HG02759 (cell line): ENCODE measurements around the gene OR2AE1.
"Not testable (repeated sequence)": the region's sequence is repeated elsewhere in the genome, so short reads cannot be mapped to it uniquely, and the experiment has no call there.

Experiments used
- ATAC-seq: cut with Tn5 transposase; IDR thresholded peaks from one replicate; pipeline ENCODE4 v1.9.1; 2021; ENCODE audit warnings: mild to moderate bottlenecking, moderate library complexity; ENCODE audit not compliant: unreplicated experiment

OR2AE1 gene

GRCh38 chr7:99876933-99877332 is at the start of gene OR2AE1:
Gene OR2AE1, minus strand, starts transcription at chr7:99877033. Its CDS starts 0 bp downstream, at chr7:99877033.
- no peak for ATAC-seq

GRCh38 chr7:99926321-99926720 is 49.5 kb upstream of the OR2AE1 start:
- no peak for ATAC-seq

- ATAC-seq: no peak
Observed at GRCh38 chr7:99923200-99923599, 46.4 kb upstream of the OR2AE1 start.

- no peak for ATAC-seq
Observed at GRCh38 chr7:99920149-99920548, 43.3 kb upstream of the OR2AE1 start.

GRCh38 chr7:99919814-99920112 is 42.9 kb upstream of the OR2AE1 start:
- ATAC-seq: no peak

GRCh38 chr7:99918959-99919813 is 42.4 kb upstream of the OR2AE1 start, which contains the start of gene TRIM4:
Gene TRIM4, minus strand, starts transcription at chr7:99919530. Its CDS starts 129 bp downstream, at chr7:99919401.
- peak; percentile 99 for ATAC-seq

DNA sequence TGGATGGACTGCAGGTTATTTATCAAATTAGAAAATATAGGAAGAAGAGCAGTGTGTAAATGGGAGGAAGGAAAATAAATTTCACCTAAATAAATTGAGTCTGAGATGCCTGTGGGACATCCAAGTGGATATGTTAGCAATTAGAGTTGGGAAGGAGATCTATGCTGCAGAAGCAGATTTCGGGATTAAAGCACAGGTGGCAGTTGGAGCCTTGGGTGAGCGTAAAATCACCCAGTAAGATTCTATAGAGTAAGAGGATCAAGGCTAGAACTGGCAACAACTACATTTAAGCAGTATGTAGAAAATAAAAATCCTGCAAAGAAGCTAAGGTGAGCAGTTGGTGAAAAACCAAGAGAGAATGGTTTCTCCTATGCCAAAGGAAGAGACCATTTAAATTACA is 34.1 kb upstream of the OR2AE1 start:
- ATAC-seq: no peak

- ATAC-seq: no peak
Observed at GRCh38 chr7:99901581-99901980, 24.7 kb upstream of the OR2AE1 start.

DNA sequence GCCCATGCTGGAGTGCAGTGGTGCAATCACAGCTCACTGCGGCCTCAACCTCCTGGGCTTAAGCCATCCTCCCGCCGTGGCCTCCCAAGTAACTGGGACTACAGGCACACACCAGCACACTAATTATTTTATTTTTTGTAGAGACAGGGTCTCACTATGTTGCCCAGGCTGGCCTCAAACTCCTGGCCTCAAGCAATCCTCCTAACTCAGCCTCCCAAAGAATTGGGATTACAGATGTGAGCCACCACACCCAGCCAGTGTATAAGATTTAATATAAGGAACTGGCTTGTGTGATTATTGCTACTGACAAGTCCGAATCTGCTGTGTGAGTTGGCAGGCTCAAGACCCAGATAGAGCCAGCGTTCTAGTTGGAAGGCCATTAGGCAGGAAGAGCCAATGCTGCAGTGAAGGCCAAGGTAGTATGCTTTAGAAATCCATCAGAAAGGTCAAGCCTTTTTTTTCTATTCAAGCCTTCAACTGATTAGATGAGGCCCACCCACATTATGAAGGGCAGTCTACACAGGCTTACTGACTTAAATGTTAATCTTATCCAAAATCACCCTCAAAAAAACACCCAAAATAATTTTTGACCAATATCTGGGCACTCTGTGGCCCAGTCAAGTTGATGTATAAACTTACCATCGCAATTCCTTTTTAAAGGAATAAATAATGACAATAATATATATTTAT is 23.1 kb upstream of the OR2AE1 start:
- ATAC-seq: no peak

- no peak for ATAC-seq
Observed at GRCh38 chr7:99898836-99899235, 22.0 kb upstream of the OR2AE1 start.

- ATAC-seq: no peak
Observed at GRCh38 chr7:99898023-99898357, 21.2 kb upstream of the OR2AE1 start.

GRCh38 chr7:99897322-99898022 is 20.6 kb upstream of the OR2AE1 start:
- no peak for ATAC-seq

- ATAC-seq: no peak
Observed at GRCh38 chr7:99894738-99895137, 17.9 kb upstream of the OR2AE1 start.

- ATAC-seq: no peak
Observed at GRCh38 chr7:99893280-99893679, 16.4 kb upstream of the OR2AE1 start.

GRCh38 chr7:99890348-99890747 is 13.5 kb upstream of the OR2AE1 start:
- ATAC-seq: not testable (repeated sequence)

DNA sequence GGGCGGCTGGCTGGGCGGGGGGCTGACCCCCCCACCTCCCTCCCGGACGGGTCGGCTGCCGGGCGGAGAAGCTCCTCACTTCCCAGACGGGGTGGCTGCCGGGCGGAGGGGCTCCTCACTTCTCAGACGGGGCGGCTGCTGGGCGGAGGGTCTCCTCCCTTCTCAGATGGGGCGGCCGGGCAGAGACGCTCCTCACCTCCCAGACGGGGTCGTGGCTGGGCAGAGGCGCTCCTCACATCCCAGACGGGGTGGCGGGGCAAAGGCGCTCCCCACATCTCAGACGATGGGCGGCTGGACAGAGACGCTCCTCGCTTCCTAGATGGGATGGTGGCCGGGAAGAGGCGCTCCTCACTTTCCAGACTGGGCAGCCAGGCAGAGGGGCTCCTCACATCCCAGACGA is 11.5 kb upstream of the OR2AE1 start:
- not testable (repeated sequence) for ATAC-seq

DNA sequence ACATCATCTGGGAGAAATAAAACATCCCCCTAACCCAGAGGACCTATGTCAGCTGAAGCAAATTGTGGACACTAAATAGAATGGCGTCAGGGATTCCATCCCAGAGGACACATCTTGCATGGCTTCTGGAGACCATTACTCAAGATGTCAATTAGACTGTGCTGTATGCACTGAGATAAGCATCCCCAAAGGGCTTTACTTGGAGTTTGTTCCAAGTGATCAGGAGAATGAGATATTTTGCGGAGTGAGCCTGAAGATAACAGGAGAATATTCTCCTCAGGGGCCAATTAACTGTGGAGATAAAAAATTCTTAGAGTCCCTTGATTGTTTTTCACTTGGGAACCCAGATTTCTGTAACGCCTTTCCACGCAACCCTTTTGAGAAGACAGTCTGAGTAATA is 4.5 kb upstream of the OR2AE1 start:
- ATAC-seq: no peak

GRCh38 chr7:99876491-99876890 is 342 bp downstream of the OR2AE1 start:
- ATAC-seq: no peak

DNA sequence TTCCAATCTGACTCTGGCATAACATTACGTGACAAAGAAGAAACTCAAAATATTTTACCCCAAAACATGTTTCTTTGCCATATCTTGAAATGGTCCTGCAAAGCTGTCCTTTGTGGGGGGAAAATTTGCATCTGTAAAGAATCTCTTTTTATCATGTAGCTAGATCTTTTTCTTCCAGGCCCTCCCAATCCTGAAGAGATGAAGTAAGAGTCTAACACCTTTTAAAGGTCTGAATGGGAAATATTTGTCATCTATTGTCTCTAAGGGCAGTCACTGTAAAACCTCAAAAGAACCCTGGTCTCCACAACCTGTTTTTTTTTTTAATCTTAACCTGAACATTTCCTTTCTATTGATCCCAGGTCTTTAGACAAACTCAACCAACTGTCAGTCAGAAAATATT is 8.6 kb downstream of the OR2AE1 start:
- no peak for ATAC-seq

DNA sequence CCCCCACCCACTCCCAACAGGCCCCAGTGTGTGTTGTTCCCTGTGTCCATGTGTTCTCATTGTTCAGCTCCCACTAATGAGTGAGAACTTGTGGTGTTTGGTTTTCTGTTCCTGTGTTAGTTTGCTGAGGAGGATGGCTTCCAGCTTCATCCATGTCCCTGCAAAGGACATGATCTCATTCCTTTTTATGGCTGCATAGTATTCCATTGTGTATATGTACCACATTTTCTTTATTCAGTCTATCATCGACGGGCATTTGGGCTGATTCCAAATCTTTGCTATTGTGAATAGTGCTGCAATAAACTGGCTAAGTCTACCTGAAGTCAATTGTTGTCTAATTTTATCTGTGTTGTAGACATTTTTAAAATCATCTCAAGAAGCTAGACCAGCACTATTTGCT is 9.4 kb downstream of the OR2AE1 start:
- ATAC-seq: not testable (repeated sequence)

DNA sequence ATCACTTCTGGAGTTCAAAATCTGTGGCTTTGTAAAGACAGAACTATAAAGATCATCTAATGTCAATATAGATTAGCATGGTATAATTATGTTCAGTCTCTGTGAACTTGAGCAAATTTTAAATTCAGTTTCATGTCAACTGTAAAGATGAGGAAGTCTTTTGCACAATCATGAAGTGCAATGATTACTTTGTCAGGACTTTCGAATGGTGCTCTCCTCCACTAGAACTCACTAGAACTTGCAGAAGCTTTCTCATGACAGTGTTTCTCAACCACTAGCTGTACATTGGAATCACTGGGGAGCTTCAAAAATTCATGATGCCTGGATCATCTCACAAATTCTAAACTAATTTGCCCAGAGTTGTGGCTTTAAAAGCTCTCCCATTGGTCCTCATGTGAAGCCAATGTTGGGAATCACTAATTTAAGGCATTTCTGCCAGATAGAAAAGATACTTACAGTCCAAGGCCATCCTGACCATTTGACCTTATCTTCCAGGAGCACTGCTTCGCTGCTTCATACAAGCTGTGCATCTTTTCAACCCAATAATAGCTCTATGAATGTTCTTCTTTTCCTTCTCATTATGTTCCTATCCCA is 12.9 kb downstream of the OR2AE1 start:
- ATAC-seq: no peak
